Ishikawa (cell line): ENCODE measurements around the gene IFNA5.

Experiments
- CEBPB ChIP-seq: IDR thresholded peaks from 2 replicates; pipeline ENCODE4 v1.6.1; 2012
- EGR1 ChIP-seq: IDR thresholded peaks from 2 replicates; pipeline ENCODE4 v1.6.1; 2012
- EP300 ChIP-seq: IDR thresholded peaks from 2 replicates; pipeline ENCODE4 v1.6.1; 2012; ENCODE audit warnings: borderline replicate concordance
- FOXM1 ChIP-seq: IDR thresholded peaks from 2 replicates; pipeline ENCODE4 v1.6.1; 2012; ENCODE audit warnings: low read depth, borderline replicate concordance
- NFIC ChIP-seq: IDR thresholded peaks from 2 replicates; pipeline ENCODE4 v1.6.1; 2012
- RAD21 ChIP-seq: IDR thresholded peaks from 2 replicates; pipeline ENCODE4 v1.6.1; 2012; ENCODE audit warnings: low read depth
- TAF1 ChIP-seq: IDR thresholded peaks from 2 replicates; pipeline ENCODE4 v1.6.1; 2012; ENCODE audit warnings: low read depth, mild to moderate bottlenecking
- TCF12 ChIP-seq: IDR thresholded peaks from 2 replicates; pipeline ENCODE4 v1.6.1; 2012; ENCODE audit warnings: low read depth
- TEAD4 ChIP-seq: IDR thresholded peaks from 2 replicates; pipeline ENCODE4 v1.6.1; 2012
- YY1 ChIP-seq: IDR thresholded peaks from 2 replicates; pipeline ENCODE4 v1.6.1; 2012; ENCODE audit warnings: low read depth
- TF ChIP-seq, protein P1 (sequence below): IDR thresholded peaks from 2 replicates; pipeline ENCODE4 v1.6.1; 2012; ENCODE audit warnings: low read depth, mild to moderate bottlenecking
- TF ChIP-seq, protein P2 (sequence below): IDR thresholded peaks from 2 replicates; pipeline ENCODE4 v1.6.1; 2012
- TF ChIP-seq, protein P3 (sequence below): IDR thresholded peaks from 2 replicates; pipeline ENCODE4 v1.6.1; 2012

DNA sequence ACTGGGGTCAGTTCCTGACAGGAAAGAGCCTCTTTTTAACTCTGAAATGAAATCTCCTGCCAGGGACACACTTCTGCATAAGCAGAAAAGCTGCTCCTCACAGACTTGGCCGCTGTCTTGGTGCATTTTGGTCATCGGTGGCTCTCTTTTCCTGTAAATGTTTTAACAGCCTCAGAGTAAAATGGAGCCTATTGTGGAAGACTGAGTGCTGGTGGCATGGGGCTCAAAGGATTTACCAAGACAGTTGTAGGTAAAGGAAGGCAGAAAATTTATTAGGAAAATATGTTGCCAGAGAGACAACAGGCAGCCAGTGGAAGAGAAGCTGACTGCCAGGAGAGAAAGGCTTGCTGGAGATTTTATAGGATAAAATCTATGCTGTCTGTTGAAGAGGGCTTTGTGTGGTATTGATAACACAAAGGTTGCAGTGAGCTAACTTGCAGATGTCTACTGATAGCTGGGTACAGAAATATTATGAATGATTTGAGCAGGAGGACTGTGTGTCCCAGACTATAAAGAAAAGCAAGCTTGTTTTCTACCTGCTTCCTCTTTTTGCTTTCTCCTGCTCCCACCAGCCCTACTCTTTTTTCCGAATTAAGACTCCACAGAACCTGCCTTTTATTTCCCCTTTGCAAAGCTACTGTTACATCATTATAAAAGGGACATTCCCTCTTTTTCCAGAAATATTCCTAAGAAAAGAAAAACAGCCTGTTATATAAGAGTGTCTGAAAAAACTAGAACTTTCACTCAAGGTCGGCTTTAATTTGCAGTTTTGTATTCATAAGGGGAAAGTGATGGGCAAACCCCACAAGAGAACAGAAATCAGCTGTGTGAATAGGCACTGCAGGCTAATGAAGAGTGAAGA is 37.4 kb downstream of the IFNA5 start:
- TF ChIP-seq, protein P1, sequence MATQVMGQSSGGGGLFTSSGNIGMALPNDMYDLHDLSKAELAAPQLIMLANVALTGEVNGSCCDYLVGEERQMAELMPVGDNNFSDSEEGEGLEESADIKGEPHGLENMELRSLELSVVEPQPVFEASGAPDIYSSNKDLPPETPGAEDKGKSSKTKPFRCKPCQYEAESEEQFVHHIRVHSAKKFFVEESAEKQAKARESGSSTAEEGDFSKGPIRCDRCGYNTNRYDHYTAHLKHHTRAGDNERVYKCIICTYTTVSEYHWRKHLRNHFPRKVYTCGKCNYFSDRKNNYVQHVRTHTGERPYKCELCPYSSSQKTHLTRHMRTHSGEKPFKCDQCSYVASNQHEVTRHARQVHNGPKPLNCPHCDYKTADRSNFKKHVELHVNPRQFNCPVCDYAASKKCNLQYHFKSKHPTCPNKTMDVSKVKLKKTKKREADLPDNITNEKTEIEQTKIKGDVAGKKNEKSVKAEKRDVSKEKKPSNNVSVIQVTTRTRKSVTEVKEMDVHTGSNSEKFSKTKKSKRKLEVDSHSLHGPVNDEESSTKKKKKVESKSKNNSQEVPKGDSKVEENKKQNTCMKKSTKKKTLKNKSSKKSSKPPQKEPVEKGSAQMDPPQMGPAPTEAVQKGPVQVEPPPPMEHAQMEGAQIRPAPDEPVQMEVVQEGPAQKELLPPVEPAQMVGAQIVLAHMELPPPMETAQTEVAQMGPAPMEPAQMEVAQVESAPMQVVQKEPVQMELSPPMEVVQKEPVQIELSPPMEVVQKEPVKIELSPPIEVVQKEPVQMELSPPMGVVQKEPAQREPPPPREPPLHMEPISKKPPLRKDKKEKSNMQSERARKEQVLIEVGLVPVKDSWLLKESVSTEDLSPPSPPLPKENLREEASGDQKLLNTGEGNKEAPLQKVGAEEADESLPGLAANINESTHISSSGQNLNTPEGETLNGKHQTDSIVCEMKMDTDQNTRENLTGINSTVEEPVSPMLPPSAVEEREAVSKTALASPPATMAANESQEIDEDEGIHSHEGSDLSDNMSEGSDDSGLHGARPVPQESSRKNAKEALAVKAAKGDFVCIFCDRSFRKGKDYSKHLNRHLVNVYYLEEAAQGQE = no peak
- TF ChIP-seq EP300 (no peak), TAF1 (no peak), RAD21 (no peak), YY1 (no peak), EGR1 (no peak), TEAD4 (no peak), TCF12 (no peak), CEBPB (no peak), FOXM1 (no peak), NFIC (no peak)
- TF ChIP-seq, protein P2, sequence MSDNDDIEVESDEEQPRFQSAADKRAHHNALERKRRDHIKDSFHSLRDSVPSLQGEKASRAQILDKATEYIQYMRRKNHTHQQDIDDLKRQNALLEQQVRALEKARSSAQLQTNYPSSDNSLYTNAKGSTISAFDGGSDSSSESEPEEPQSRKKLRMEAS = no peak
- TF ChIP-seq, protein P3, sequence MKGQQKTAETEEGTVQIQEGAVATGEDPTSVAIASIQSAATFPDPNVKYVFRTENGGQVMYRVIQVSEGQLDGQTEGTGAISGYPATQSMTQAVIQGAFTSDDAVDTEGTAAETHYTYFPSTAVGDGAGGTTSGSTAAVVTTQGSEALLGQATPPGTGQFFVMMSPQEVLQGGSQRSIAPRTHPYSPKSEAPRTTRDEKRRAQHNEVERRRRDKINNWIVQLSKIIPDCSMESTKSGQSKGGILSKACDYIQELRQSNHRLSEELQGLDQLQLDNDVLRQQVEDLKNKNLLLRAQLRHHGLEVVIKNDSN = no peak
